ENCODE measurements around the gene CCND1. TPM values are rescaled to one million over a fixed set of nuclear protein-coding genes. Genes with fewer than 3 reads are reported as not detected.
A peak's percentile ranks its signal among the peaks of the same experiment; 100 is the strongest.

Gene CCND1
- total RNA-seq, 1 experiment from 2014 or later = 346 TPM

DNA sequence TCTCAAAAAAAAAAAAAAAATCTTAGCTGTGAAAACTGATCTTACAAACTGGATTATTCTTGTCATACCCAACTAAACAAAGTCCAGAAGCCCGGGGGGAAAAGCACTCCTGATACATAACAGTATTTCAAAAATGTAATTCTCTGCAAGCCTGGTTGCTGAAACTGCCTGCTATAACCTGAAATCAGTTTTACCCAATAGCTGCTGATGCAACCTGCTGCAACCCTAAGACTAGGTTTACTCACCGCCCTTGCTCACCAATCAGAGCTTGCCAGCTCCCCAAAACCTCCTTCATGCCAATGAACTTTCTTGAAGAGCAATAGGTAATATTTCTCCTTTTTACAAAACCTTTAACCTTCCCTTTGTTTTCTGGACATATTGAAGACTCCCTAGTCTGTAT is 50.5 kb downstream of the CCND1 start:
- Histone ChIP-seq H3K9me2 (ENCODE audit: insufficient read depth) (no peaks in the 10 kb centered on the region), H4K20me1 (ENCODE audit: insufficient read depth) (no peaks in the 10 kb centered on the region), H3F3A (ENCODE audit: insufficient read depth, low read depth) (peaks cover 26% of the 10 kb centered on the region), H3K9me3 (ENCODE audit: insufficient read depth, low read depth) (peaks cover 6% of the 10 kb centered on the region; the same call in 1 of the 2 replicates), H3K4me2 (peak overlapping the region; percentile 11), H3K4me1 (replicated peaks; ENCODE audit: insufficient read depth) (peaks cover 67% of the 10 kb centered on the region), H3K4me3 (0 out of 2 replicates have a peak overlapping the region, but pooled peaks have one; percentile 1), H2AFZ (no peak overlapping the region), H3K27me3 (ENCODE audit: insufficient read depth, low read depth) (no peaks in the 10 kb centered on the region), H3K36me3 (ENCODE audit: low read depth) (no peaks in the 10 kb centered on the region), H3K79me2 (ENCODE audit: low read depth) (no peaks in the 10 kb centered on the region), H3K27ac (peak overlapping the region; percentile 98)
- no TSS peak for BruUV-seq (replicated peaks)
- peak in 1 of 2 experiments; percentile 58 for DNase-seq
- intact Hi-C loops (cut with micrococcal nuclease; ENCODE audit: unreplicated experiment) = no loop called here
- CTCF ChIA-PET = no interaction called here
- TF ChIP-seq, protein P1, sequence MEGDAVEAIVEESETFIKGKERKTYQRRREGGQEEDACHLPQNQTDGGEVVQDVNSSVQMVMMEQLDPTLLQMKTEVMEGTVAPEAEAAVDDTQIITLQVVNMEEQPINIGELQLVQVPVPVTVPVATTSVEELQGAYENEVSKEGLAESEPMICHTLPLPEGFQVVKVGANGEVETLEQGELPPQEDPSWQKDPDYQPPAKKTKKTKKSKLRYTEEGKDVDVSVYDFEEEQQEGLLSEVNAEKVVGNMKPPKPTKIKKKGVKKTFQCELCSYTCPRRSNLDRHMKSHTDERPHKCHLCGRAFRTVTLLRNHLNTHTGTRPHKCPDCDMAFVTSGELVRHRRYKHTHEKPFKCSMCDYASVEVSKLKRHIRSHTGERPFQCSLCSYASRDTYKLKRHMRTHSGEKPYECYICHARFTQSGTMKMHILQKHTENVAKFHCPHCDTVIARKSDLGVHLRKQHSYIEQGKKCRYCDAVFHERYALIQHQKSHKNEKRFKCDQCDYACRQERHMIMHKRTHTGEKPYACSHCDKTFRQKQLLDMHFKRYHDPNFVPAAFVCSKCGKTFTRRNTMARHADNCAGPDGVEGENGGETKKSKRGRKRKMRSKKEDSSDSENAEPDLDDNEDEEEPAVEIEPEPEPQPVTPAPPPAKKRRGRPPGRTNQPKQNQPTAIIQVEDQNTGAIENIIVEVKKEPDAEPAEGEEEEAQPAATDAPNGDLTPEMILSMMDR (conservative IDR thresholded peaks at IDR 0.05) = no peak
- no peak for TF ChIP-seq EZH2 (IDR thresholded peaks at IDR 0.05; ENCODE audit: low read depth)
- POLR2A ChIA-PET (ENCODE audit: unreplicated experiment) = interaction anchor here (0.7 kb wide), 1 partner anchor 190 kb away, joined by 3 read pairs; no protein-coding TSS in a partner anchor

DNA sequence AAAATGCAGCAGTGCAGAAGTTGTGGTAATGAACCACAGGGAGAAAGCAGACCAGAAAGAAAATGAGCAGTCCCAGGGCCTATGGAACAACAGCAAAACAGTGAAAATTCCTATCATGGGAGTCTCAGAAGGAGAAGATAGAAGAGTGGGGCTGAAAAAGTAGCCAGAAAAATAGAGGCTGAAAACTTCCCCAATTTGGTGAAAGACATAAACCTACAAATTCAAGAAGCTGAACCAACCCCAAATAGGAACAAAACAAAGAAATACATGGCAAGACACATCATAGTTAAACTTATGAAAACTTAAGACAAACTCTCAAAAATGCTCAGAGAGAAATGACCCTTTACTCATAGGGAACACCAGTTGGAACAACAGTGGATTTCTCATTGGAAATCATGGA is 51.5 kb downstream of the CCND1 start:
- Histone ChIP-seq H4K20me1 (ENCODE audit: insufficient read depth) (no peaks in the 10 kb centered on the region), H3F3A (ENCODE audit: insufficient read depth, low read depth) (peaks cover 31% of the 10 kb centered on the region), H3K9me2 (ENCODE audit: insufficient read depth) (no peaks in the 10 kb centered on the region), H3K4me2 (no peak overlapping the region), H3K27me3 (ENCODE audit: insufficient read depth, low read depth) (no peaks in the 10 kb centered on the region), H3K4me3 (no peak overlapping the region), H3K79me2 (ENCODE audit: low read depth) (no peaks in the 10 kb centered on the region), H2AFZ (no peak overlapping the region), H3K27ac (peak overlapping the region; percentile 98), H3K4me1 (replicated peaks; ENCODE audit: insufficient read depth) (peaks cover 68% of the 10 kb centered on the region), H3K36me3 (ENCODE audit: low read depth) (no peaks in the 10 kb centered on the region), H3K9me3 (ENCODE audit: insufficient read depth, low read depth) (peaks cover 6% of the 10 kb centered on the region; the same call in 1 of the 2 replicates)
- no peak for TF ChIP-seq EZH2 (IDR thresholded peaks at IDR 0.05; ENCODE audit: low read depth)
- TF ChIP-seq, protein P1 (conservative IDR thresholded peaks at IDR 0.05) = no peak
- POLR2A ChIA-PET (ENCODE audit: unreplicated experiment) = interaction anchor here (0.6 kb wide), 1 partner anchor 750 kb away, joined by 5 read pairs; no protein-coding TSS in a partner anchor
- CTCF ChIA-PET = interaction anchor here (0.6 kb wide), 1 partner anchor 894 kb away, joined by 12 read pairs; no protein-coding TSS in a partner anchor
- no TSS peak for BruUV-seq (replicated peaks)
- peak in 1 of 2 experiments; percentile 24 for DNase-seq
- intact Hi-C loops (cut with micrococcal nuclease; ENCODE audit: unreplicated experiment) = no loop called here

DNA sequence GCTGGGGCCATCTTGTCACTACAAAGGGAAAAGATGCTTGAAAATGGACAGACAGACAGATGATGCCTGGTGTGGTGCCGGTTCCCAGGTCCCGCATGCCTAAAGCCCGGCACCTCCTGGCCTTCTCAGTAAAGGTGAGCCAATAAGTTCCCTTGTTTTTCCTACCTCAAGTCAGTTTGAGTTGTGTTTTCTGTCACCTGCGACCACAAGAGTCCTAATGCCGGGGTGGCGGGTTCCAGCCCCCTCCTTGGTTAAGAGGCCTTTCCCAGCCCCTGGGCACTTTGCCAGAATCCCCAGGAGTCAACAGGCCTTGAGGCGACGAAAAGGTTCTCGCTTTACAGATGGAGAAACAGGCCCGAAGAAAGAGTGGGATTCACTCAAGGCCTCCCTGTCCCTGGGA is 53.8 kb downstream of the CCND1 start:
- H3F3A ChIP-seq (ENCODE audit: insufficient read depth, low read depth) = peaks cover 29% of the 10 kb centered on the region
- no peaks in the 10 kb centered on the region for H3K79me2 ChIP-seq (ENCODE audit: low read depth)
- no TSS peak for BruUV-seq (replicated peaks)
- peak in 1 of 2 experiments; percentile 33 for DNase-seq
- CTCF ChIA-PET = no interaction called here
- H3K4me3 ChIP-seq = no peak overlapping the region
- POLR2A ChIA-PET (ENCODE audit: unreplicated experiment) = interaction anchor here (0.6 kb wide), 1 partner anchor 686 kb away, joined by 3 read pairs; no protein-coding TSS in a partner anchor
- no peaks in the 10 kb centered on the region for H4K20me1 ChIP-seq (ENCODE audit: insufficient read depth)
- peaks cover 6% of the 10 kb centered on the region; the same call in 1 of the 2 replicates for H3K9me3 ChIP-seq (ENCODE audit: insufficient read depth, low read depth)
- H2AFZ ChIP-seq = no peak overlapping the region
- H3K27ac ChIP-seq = no peak overlapping the region
- TF ChIP-seq, protein P1 (conservative IDR thresholded peaks at IDR 0.05) = no peak
- TF ChIP-seq EZH2 (IDR thresholded peaks at IDR 0.05; ENCODE audit: low read depth) = no peak
- H3K4me1 ChIP-seq (replicated peaks; ENCODE audit: insufficient read depth) = peaks cover 51% of the 10 kb centered on the region
- no peaks in the 10 kb centered on the region for H3K36me3 ChIP-seq (ENCODE audit: low read depth)
- intact Hi-C loops (cut with micrococcal nuclease; ENCODE audit: unreplicated experiment) = no loop called here
- no peaks in the 10 kb centered on the region for H3K27me3 ChIP-seq (ENCODE audit: insufficient read depth, low read depth)
- H3K9me2 ChIP-seq (ENCODE audit: insufficient read depth) = no peaks in the 10 kb centered on the region
- H3K4me2 ChIP-seq = no peak overlapping the region

All from PC-9 (cell line).